ENCODE results near the gene NRXN3.

DNA sequence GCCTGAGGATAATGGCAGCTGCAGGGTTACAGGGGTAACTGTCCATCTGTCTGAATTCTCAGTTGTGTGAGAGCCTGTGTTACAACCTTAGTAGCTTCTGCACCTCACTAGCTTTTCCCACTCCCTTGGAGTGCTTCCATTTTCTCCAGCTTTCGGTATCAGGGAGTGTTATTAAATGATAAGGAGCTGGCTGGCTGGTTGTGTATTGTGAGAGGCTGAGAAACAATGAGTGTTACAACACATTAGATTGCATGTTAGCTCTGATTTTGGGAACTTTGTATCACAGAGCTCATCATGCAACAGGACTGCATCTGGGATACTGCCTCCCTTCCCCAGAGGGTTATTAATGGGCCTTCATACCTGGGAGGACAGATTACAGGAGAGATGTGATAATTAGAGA is 1317.5 kb downstream of the NRXN3 start:
- TF ChIP-seq, protein P1, sequence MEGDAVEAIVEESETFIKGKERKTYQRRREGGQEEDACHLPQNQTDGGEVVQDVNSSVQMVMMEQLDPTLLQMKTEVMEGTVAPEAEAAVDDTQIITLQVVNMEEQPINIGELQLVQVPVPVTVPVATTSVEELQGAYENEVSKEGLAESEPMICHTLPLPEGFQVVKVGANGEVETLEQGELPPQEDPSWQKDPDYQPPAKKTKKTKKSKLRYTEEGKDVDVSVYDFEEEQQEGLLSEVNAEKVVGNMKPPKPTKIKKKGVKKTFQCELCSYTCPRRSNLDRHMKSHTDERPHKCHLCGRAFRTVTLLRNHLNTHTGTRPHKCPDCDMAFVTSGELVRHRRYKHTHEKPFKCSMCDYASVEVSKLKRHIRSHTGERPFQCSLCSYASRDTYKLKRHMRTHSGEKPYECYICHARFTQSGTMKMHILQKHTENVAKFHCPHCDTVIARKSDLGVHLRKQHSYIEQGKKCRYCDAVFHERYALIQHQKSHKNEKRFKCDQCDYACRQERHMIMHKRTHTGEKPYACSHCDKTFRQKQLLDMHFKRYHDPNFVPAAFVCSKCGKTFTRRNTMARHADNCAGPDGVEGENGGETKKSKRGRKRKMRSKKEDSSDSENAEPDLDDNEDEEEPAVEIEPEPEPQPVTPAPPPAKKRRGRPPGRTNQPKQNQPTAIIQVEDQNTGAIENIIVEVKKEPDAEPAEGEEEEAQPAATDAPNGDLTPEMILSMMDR (conservative IDR thresholded peaks at IDR 0.05 in 1 of 2, IDR thresholded peaks at IDR 0.05 in 1 of 2; ENCODE audit: low read depth in 1 of 2, low read length in 2 of 2), result no peak
- no peak for TF ChIP-seq EZH2 (IDR thresholded peaks at IDR 0.05; ENCODE audit: low read length, missing control alignments)

All from fibroblast of lung (primary cell).